T1000 (cell line): ENCODE results near the gene ASPRV1.
"Not testable (repeated sequence)": the region's sequence is repeated elsewhere in the genome, so short reads cannot be mapped to it uniquely, and the experiment has no call there.

ENCODE experiments used
- DNase-seq: peaks from one replicate; lab custom pipeline; 2025; ENCODE audit warnings: mixed read lengths; lab: John Stamatoyannopoulos, UW

ASPRV1 gene

DNA sequence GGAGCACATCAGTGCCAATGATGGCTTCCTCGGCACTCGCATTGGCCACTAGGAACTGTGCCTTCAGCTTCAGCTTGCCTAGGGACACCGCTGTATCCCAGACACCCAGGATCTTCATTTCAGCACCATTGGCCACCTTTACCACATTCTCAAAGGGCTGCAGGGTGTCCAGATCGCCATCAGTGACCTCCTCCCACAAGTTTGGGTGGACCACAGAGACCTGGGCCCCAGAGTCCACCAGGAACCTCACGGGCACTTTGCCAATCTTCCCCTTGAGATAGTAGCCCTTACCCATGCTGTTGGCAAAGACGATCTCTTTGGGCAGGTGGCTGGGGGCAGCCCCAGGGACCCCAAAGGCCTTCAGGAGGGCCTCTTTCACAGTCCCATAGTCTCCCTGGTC, 610 bp downstream of the ASPRV1 start:
- no peak for DNase-seq

DNA sequence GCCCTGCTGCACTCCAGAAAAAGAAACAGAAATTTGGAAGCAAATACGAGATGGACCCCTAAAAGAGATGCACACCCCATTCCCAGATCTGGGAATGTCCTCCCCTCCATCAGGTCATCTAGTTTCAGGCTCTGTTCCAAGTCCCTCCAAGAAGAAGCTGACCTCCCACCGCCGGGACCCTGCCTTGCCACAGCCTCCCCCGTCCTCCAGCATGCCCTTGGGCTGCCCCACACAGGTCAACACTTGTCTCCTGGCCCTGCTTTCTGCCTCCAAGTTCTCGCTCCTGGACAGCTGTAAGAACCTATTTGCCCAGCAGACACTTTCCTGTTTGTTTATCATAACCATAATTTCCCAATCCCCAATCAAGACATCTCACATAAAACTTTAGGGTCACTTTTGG, 2.0 kb downstream of the ASPRV1 start:
- DNase-seq = no peak

DNA sequence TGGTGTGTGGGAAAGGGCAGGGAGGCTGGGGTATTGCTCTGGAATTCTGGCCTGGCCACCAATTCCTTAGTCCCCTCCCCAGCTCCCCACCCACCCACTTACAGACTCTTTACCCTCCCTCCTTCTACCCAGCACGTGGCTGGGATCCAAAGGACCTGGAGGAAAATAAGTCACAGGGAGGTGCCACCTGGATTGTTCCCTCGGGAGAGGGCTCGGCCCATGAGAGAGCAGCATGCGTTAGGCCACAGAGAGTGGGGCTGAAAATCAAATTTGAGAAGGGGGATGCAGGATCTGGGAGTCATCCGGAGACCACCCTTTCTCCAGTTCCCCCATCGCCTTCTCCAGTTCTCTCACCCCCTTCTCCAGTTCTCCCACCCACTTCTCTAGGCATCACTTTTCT, 3.0 kb downstream of the ASPRV1 start:
- DNase-seq = no peak

DNA sequence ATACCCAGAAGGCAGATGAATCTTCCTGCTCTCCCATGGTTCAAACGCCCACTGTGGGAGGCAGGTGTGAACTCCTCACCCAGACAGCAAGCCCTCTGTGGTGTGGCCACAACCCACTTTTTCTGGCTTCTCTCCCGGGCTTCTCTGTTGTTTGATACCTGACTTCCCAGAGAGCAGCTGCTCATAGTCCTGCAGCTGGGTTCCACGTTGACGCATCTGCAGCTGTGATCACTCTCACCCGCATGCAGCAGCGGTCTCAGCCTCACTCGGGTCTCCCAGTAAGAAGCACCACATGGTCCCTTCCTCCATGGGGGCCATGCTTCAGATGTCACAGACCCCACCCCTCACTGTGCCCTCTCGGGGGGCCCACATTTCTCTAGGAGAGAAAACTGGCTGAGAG, 3.5 kb downstream of the ASPRV1 start:
- DNase-seq = no peak

DNA sequence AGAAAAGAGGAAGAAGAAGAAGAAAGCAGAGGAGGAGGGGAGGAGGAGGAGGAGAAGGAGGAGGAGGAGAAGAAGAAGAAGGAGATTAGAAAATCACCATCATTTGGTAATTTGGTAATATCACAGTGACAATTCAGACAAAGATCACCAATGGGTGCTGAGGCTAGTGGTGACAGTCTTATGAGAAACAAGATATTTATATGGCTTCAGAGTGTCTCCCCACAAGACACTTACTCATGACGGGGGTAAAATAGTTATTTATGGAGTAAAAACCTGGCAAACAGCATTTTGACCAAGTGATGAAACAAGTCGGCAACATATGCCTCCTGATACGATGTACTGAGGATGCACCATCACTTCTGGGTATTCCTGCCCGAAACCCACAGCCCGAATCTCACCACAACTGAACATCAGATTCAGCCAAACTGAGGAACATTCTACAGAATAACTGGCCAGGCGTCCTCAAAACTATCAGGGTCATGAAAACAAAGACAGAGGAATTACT, 4.9 kb downstream of the ASPRV1 start:
- DNase-seq = no peak

DNA sequence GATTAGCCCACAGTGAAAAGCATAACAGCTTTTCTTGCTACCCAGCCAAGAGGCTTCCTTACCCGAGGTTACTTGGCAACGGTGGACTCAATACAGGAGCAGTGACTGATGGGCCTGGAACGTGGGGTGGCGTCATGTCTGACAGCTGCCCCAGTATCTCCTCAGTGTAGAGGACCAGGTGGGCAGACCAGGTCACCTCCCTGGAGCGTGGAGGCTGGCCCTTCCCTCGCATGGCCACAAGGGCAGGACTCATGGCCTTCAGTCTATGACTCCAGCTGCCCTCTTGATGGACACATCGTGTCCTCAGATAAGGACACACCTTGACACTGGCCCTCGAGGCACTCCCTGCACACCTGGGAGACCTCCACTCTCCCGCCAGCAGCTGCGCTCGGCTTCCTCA, 6.4 kb downstream of the ASPRV1 start:
- no peak for DNase-seq

DNA sequence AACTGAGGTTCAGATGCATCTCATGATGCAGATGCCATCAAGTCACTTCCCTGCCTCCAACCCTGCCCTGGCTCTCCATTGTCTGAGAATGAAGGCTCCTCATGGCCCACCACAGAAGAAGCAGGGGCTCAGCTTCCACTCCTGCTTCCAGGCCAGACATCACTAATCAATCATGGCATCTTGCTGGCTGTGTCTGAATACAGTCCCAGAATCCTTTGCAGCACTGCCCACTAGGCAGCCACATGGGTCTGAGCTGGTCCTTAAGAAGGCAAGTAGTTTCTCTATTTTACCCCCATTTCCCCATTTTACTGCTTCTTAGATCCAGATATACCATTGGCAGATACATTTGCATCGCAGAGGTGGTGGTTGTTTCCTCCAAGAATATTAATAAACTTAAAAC, 7.3 kb downstream of the ASPRV1 start:
- no peak for DNase-seq

DNA sequence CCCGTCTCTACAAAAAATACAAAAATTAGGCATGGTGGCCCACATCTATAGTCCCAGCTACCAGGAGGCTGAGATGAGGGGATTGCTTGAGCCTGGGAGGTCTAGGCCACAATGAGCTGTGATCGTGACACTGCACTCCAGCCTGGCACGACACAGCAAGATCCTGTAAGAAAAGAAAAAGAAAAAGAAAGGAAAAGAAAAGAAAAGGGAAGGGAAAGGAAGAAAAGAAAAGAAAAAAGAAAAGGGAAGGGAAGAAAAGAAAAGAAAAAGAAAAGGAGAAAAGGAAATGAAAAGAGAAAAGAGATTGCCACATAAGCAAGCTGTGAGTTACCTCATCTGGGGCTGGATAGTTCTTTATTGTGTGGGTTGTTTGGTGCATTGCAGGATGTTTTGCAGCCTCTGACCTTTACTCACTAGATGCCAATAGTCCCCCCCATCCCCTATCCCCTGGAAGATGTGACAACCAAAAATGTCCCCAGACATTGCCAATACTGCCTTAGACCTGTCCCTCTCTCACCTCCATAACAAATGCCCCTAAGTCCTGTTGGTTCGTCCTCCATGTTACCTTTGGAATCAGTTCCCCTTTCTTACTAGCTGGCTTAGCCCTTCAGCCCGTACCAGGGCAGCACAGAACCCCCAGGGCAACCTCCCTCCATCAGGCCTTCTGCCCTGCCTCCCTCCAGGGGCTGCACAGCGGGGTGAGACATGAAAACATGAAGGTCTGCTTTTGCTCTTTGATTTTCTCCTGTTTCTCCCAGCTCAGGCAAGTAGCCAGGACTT, 8.9 kb downstream of the ASPRV1 start:
- no peak for DNase-seq

DNA sequence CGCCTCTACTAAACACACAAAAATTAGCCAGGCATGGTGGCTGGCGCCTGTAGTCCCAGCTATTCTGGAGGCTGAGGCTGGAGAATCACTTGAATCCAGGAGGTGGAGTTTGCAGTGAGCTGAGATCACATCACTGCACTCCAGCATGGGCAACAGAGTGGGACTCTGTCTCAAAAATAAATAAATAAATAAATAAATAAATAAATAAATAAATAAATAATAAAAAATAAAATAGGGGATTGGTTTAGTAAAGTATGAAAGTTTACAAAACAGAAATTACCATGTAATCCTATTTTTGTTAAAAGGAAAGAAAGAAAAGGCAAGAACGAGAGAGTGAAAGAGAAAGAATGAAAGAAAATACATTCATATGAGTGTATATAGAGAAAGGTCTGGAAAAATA, 10.8 kb downstream of the ASPRV1 start:
- not testable (repeated sequence) for DNase-seq

DNA sequence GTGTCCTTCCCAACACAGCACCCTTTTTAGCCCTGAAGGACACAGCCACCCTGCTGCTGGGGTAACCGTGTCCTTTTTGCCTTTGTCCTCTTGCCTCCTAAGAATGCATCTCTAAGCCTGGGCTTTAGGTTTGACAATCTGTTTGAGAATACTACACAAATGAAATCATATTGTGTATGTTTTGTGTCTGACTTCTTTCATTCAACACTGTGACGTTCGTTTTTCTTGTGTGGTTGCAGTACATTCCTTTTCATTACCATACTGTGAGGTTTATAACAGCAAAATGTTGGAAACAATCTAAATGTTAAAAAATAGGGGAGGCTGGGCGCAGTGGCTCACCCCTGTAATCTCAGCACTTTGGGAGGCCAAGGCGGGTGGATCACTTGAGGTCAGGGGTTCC, 11.2 kb downstream of the ASPRV1 start:
- no peak for DNase-seq

DNA sequence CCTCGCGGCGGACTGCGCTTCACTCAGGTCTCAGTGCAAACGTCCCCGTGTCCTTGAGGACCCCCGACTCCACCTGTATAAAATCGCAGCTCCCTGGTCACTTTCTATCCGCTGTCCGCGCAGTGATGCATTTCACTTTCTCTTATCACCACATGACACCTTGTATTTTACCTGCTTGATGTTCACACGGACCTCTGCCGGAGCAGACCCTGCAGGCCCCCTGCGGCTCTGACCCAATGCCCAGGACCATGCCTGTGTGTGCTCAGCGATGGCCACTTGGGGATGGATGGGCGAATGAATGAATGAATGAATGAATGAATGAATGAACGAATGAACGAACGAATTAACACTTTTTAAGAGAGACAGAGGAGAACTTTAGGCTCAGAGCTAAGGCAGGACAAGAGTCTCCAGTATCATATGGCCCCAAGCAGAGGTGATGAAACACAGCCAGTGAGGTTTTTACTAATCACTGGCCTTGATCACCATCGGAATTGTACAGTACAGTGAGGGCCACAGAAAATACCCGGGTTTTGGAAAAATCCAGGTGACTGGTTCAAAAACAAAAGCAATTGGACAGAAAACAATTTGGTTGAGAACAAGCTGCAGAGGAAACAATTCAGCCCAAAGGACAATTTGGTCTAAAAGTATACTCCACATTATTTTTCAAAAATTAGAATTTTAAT, 12.3 kb downstream of the ASPRV1 start:
- DNase-seq = no peak

DNA sequence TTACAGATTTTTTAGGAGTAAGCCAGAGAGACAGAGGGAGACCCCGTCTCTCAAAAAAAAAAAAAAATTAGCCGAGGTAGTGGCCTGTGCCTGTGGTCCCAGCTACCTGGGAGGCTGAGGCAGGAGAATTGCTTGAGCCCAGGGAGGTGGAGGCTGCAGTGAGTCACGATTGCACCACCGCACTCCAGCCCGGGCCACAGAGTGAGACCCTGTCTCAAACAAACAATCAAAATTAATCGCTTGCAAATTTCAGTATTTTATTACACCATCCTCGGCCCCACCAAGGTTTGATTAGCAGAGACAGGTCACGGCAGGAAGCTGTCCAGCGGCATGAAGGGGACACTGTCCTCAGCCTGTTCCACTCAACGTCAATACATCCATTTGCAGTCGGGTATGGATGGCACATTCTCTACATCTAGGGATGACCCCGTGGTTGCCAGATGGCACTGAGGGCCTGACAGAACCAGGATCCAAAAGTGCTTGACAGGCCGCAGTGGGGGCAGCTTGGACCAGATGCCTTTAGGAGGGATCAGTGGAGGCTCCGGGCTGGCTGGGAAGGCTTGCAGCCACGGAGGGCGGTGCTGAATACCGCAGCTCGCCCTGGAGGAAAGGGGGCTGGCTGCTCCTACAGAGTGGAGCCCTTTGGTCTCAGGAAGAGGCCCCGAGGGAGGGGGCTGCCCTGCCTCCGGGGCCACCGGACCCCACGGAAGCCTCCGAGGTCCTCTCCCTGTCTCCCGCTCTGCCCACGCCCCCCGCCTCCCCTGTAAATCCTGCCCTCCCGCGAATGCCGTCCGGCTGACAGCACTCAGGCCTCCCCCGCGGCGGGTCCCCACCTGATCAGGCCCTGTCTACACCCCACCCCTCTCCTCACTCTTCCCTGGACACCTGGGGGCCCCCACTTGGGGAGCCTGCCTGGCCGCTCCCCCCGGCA, 13.1 kb downstream of the ASPRV1 start:
- DNase-seq = no peak

DNA sequence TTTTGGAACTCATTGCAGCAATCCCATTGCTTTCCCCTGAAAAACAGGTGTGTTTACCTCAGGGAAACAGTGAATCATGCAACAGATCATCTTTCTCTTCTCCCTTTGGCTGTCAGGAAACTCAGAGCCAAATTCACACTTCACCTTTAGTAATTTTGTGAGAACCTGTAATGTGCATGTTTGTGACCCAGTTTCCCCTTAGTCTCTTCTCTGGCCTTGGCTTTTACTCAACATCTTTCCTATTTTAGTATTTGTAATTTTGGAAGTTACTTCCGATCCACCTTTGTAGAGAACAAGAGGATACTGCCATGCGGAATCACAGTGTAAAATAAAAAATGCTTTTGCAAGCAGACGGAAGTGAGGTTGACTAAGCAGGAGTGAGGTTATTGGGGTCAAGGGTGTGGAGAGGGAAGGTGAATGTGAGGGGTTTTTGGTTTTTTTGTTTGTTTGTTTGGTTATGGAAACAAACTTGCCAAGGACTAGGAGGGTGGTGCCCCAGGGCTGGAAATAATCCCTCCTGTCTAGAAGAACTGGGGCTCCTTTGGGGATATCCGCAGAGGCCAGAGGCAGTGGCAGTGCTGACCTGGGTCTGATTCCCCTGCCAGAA, 14.0 kb downstream of the ASPRV1 start:
- DNase-seq = no peak

DNA sequence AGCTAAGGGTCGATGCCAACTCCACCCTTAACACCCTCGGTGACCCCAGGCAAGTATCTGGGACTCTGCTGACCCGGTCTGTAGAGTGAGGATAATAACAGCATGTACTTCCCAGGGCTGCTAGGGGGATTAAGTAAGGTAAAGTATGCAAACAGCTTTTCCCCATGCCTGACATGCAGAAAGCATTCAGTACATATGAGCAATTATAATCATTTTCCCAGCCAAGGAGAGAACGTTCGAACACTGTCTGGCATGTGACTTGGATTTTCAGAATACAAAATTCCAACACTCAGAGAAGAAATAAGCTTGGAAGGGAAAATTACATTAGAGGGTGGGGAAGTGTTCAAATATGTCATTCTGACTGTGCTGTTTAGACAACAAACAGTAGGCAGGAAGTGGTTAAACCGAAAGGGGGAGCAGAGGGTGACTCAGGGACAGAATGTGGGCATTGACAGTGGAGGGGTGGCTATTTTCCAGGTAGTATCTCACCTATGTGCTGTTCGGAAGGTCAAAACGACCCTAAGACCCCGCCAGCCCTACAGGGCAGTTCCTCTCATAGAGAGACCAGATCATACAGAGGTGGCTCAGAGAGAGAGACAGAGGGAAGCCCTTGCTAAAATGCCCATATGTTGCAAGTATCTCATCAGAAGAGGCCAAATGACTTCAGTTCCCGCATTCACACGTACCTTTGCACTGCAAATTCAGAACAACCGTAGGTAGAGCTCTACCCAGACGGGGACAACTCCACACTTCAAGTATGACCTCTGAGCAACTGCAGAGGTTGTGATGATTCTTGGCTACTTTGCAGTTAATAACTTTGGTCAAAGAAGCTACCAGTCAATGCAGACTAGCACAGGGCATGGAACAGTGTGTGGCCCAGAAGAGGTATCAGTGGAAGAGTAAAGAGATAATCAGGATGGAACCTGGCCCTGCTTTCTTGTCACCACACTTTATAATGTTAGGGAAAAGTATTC, 14.8 kb downstream of the ASPRV1 start:
- DNase-seq = no peak

DNA sequence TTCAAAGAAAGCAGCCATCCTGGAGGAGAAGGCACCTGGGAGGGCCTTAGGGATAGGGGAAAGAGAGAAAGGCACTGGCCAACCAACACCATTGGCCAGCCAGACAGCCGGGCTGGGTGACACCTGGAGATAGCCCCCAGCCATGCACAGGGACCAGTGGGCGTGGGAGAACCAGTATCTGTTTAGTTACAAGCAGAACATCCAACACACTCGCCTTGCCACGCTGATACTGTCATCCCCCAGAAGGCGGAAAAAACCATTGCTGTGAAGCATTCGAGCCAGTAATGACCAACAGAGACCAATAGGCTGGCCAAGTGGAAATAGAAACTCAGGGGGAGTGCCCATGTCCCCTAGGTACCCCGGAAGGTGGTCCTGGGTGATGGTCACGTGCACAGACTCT, 15.5 kb downstream of the ASPRV1 start:
- DNase-seq = no peak

DNA sequence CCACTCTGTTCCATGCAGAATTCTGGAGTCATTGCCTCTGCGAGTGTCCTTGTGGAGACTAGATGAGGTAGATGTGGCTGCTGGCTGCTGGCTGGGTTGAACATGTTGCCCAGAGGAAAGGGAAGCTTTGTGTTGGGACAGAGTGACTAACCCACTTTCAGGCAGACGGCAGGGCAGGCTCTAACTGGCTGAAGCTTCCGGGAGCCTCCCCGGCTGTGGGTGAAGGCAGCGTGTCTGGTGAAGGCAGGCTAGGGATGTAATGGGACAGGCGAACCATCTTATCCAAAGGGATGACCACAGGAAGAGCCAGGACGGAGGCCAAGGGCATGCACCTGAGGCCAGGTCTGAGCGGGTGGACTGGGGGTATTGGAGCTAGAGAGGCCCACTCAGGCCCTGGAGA, 16.0 kb downstream of the ASPRV1 start:
- no peak for DNase-seq

DNA sequence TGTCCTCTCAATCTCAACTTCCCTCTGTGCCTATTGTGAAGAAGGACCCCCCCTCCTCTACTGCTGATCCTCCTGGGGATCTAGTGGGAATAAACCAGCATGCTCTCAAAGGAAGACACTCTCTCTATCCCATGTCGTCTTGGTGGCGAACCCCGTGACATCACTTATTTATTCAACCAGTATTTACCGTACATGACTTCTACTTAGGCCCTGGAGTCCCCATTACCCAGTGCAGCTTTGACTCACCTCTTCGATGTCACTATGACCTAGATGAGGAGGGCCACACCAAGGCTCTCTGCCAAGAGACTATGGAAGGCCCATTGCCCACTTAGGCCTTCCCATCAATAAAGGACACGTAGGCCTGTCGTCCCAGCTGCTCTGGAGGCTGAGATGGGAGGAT, 16.7 kb downstream of the ASPRV1 start:
- DNase-seq = no peak

DNA sequence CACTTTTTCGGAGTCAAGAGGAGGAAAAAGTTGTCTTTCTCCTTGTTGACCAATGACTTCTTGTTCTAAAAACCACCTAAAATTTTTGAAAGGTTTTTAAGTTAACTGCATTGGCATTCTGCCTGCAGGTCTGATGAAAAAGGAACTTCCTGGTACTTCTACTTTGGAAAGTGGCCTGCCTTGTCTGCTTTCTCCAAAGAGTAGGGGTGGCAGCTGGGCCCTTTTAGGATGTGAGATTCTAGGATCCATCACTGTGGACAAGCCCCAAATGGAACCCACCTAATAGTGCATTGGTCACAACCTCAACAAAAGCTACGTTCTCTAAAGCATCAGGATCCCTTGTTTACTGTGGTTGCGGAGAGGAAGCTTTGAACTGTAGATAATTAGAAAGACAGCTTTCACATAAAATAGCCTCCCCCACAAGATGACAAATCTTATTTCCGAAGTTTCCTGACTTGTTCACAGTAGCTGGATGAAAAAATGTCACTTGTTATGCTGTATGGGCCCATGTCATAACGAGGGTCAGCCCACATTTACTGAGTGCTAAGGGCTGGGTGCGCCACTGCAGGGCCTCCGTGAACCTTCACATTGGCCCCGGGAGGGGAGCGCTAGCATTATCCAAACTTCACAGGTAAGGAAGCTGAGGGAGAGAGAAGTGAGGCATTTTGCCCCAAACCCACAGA, 17.4 kb downstream of the ASPRV1 start:
- no peak for DNase-seq

DNA sequence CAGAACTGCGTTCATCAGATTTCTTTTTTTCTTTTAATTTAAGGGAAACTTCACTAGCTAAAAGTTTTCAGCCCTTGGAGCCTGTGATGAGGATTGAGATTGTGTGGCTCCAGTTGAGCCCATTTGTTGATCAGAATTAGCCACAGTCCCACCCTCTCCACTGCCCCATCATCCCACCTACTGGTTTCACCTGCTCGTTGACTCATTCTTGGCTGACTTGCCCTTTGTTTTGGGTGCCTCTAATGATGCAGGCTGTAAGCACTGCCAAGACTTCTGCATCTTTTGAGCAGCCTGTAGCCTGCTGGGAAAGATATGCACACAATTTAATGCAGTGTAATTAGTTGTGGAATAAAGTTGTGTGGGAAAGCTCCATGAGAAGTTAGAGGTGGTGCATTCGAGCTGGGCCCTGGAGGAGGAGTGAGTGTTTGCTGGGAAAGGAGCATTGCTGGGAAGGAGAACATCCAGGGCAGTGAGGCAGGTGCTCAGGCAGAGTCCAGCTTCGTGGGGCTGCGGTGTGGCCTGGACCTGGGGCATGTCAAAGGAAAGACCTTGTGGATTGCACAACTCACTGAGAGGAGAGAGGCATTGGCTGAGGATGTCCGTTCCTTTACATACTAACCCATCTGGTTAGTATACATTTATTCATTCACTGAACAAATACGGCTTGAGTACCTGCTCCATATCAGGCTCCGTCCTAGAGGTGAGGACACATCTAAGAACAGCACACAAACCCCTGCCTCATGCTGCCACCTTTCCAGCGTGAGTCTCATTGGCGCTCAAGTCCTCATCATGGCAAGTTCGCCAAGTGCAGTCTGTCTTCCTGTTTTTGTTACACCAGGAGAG, 18.2 kb downstream of the ASPRV1 start:
- no peak for DNase-seq
